Panc1 (cell line): ENCODE data around the gene APPL1. TPM values are rescaled to one million over a fixed set of nuclear protein-coding genes. Genes with fewer than 3 reads are reported as not detected.

Experiments used
- ATAC-seq: fragments of 200-7000 bp; cut with Tn5 transposase; 2 replicates; pipeline ENCODE4 v1.9.1; 2020; ENCODE audit warnings: mild to moderate bottlenecking, moderate library complexity
- BruUV-seq: library from RNA; stranded (reverse); fragments of 400-500 nt; replicated peaks from 2 replicates; lab custom pipeline; 2021; lab: Mats Ljungman, UMichigan
- CTCF ChIA-PET: fragments of 300-600 bp; sonication (Branson Sonifier 250); formaldehyde crosslinking; loops from one replicate; lab custom pipeline; 2022; ENCODE audit warnings: antibody characterized with exemption; lab: Charles Lee
- POLR2A ChIA-PET: fragments of 300-600 bp; sonication (Branson Sonifier 250); formaldehyde crosslinking; loops from one replicate; lab custom pipeline; 2022; ENCODE audit warnings: antibody characterized with exemption; lab: Charles Lee
- DNase-seq: peaks from one replicate; pipeline ENCODE4 v3.0.0-alpha.2; 2010; ENCODE audit warnings: low read depth, low spot score
- H3K27ac ChIP-seq: 2 replicates; pipeline ENCODE4 v1.5.1; 2011; ENCODE audit warnings: mild to moderate bottlenecking, low read length, inconsistent platforms
- H3K27me3 ChIP-seq: fragments of 200-500 bp; sonication (Bioruptor generic); 2 replicates; pipeline ENCODE4 v1.6.0; 2014; ENCODE audit warnings: low read length, inconsistent platforms; ENCODE audit not compliant: control insufficient read depth, insufficient read depth
- H3K36me3 ChIP-seq: fragments of 200-500 bp; sonication (Bioruptor generic); 2 replicates; pipeline ENCODE4 v1.5.1; 2014; ENCODE audit warnings: inconsistent platforms, mild to moderate bottlenecking, low read length, moderate library complexity; ENCODE audit not compliant: control insufficient read depth, insufficient read depth
- H3K4me1 ChIP-seq: 2 replicates; pipeline ENCODE4 v1.5.1; 2011; ENCODE audit warnings: inconsistent platforms, mild to moderate bottlenecking, low read length, moderate library complexity; ENCODE audit not compliant: control insufficient read depth, insufficient read depth
- H3K4me3 ChIP-seq, 2 experiments: 2 replicates each; pipeline ENCODE4 v1.5.1; 2011 to 2012; ENCODE audit warnings: low read depth in 2 of 2, low read length in 2 of 2, mild to moderate bottlenecking in 2 of 2, inconsistent platforms in 1 of 2, moderate library complexity in 1 of 2
- H3K9me3 ChIP-seq: fragments of 200-500 bp; sonication (Bioruptor generic); 2 replicates; pipeline ENCODE4 v1.5.1; 2014; ENCODE audit warnings: low read depth, mild to moderate bottlenecking, inconsistent platforms, low read length, moderate library complexity; ENCODE audit not compliant: control insufficient read depth, insufficient read depth
- POLR2AphosphoS5 ChIP-seq: IDR thresholded peaks from 2 replicates; pipeline ENCODE4 v1.6.1; 2012; ENCODE audit warnings: mild to moderate bottlenecking, low read depth, low read length, moderate library complexity
- SIN3A ChIP-seq: IDR thresholded peaks from 2 replicates; pipeline ENCODE4 v1.6.1; 2012; ENCODE audit warnings: low read depth, mild to moderate bottlenecking, low read length, moderate library complexity, borderline replicate concordance; ENCODE audit not compliant: insufficient read depth
- TCF7L2 ChIP-seq: IDR thresholded peaks from 2 replicates; pipeline ENCODE4 v1.6.1; 2011; ENCODE audit warnings: mild to moderate bottlenecking, low read depth, low read length, inconsistent platforms
- in situ Hi-C: cut with HindIII; loops from 2 replicates; pipeline ENCODE4 v1.10.0; 2016; ENCODE audit warnings: low sequenced_read_pairs, low pct_unique_long_range_greater_than_20kb
- intact Hi-C: fragments of 100-400 bp; cut with micrococcal nuclease; formaldehyde crosslinking; loops from one replicate; pipeline ENCODE4 v1.10.0; 2022; ENCODE audit not compliant: unreplicated experiment
- total RNA-seq: library from RNA; stranded (reverse); gene quantifications from one replicate; pipeline ENCODE4 v1.2.1, GENCODE V29; 2021; ENCODE audit not compliant: unreplicated experiment
- TF ChIP-seq, protein P1 (sequence below): fragments of 450-650 bp; IDR thresholded peaks from 2 replicates; pipeline ENCODE4 v1.5.1; 2017; ENCODE audit warnings: mild to moderate bottlenecking
- TF ChIP-seq, protein P2 (sequence below), 2 experiments: IDR thresholded peaks; 2 replicates each; pipeline ENCODE4 v1.6.1; 2011 to 2012; ENCODE audit warnings: low read depth in 2 of 2, control low read depth in 1 of 2, low read length in 1 of 2, mild to moderate bottlenecking in 1 of 2, moderate library complexity in 1 of 2; ENCODE audit not compliant: insufficient read depth in 1 of 2

The APPL1 gene
- total RNA-seq, 1 experiment from 2014 or later = 36.3 TPM

DNA sequence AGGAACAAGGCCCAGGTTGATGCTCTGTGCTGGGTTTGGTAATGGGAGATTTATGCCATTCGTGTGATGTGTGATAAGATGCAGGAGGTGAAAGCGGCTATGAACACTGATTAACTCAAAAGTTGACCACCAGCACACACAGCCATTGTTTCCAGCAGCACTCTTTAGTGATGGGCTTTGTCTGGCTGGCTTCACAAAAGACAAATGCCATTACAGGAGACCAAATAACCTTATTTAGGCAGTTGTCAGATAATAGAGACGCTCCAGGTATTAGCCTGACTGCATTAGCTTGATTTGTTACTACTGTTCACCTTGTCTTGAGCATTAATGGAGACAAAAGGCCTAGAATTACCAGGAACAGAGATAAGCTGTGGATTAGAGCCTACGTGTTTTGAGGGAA, 32.9 kb upstream of the APPL1 start:
- ChIA-PET POLR2A (no interaction called here), CTCF (no interaction called here)
- intact Hi-C loops = no loop called here
- Histone ChIP-seq H3K4me3 (no peak overlapping the region), H3K9me3 (no peaks in the 10 kb centered on the region), H3K4me1 (no peaks in the 10 kb centered on the region), H3K27ac (no peak overlapping the region), H3K36me3 (no peaks in the 10 kb centered on the region), H3K27me3 (no peaks in the 10 kb centered on the region)
- in situ Hi-C loops = no loop called here
- no peak for ATAC-seq
- TF ChIP-seq, protein P1, sequence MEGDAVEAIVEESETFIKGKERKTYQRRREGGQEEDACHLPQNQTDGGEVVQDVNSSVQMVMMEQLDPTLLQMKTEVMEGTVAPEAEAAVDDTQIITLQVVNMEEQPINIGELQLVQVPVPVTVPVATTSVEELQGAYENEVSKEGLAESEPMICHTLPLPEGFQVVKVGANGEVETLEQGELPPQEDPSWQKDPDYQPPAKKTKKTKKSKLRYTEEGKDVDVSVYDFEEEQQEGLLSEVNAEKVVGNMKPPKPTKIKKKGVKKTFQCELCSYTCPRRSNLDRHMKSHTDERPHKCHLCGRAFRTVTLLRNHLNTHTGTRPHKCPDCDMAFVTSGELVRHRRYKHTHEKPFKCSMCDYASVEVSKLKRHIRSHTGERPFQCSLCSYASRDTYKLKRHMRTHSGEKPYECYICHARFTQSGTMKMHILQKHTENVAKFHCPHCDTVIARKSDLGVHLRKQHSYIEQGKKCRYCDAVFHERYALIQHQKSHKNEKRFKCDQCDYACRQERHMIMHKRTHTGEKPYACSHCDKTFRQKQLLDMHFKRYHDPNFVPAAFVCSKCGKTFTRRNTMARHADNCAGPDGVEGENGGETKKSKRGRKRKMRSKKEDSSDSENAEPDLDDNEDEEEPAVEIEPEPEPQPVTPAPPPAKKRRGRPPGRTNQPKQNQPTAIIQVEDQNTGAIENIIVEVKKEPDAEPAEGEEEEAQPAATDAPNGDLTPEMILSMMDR = no peak
- TF ChIP-seq TCF7L2 (no peak), SIN3A (no peak), POLR2AphosphoS5 (no peak)
- TF ChIP-seq, protein P2, sequence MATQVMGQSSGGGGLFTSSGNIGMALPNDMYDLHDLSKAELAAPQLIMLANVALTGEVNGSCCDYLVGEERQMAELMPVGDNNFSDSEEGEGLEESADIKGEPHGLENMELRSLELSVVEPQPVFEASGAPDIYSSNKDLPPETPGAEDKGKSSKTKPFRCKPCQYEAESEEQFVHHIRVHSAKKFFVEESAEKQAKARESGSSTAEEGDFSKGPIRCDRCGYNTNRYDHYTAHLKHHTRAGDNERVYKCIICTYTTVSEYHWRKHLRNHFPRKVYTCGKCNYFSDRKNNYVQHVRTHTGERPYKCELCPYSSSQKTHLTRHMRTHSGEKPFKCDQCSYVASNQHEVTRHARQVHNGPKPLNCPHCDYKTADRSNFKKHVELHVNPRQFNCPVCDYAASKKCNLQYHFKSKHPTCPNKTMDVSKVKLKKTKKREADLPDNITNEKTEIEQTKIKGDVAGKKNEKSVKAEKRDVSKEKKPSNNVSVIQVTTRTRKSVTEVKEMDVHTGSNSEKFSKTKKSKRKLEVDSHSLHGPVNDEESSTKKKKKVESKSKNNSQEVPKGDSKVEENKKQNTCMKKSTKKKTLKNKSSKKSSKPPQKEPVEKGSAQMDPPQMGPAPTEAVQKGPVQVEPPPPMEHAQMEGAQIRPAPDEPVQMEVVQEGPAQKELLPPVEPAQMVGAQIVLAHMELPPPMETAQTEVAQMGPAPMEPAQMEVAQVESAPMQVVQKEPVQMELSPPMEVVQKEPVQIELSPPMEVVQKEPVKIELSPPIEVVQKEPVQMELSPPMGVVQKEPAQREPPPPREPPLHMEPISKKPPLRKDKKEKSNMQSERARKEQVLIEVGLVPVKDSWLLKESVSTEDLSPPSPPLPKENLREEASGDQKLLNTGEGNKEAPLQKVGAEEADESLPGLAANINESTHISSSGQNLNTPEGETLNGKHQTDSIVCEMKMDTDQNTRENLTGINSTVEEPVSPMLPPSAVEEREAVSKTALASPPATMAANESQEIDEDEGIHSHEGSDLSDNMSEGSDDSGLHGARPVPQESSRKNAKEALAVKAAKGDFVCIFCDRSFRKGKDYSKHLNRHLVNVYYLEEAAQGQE (IDR thresholded peaks at IDR 0.05; ENCODE audit: insufficient read depth in 1 of 2, low read depth in 2 of 2, low read length in 1 of 2) = no peak
- DNase-seq = no peak
- no TSS peak for BruUV-seq

DNA sequence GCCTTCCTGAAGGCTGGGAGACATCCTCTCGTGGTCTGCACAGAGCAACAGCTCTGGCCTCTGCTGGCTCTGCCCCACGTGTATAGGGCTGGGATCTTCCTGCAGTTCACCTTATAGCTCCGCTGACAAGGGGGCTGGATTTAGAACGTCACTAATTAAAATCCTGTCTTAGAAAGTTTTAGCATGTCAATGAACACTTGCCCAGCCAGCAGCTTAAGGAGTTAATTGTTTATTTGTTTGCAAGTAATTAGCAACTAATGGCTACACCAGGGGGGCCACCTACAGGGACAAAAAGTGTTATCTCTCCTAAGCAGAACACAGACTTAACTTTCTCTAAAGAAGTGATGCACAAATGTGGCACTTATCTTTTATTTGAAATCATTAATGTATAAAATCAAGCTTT, 27.6 kb upstream of the APPL1 start, which contains the start of gene HESX1:
Gene HESX1, minus strand, starts transcription at position 84 of the 403 bp plus-strand sequence. Its CDS starts 60 bp downstream, at position 24.
- BruUV-seq = no TSS peak
- TF ChIP-seq, protein P2 (IDR thresholded peaks at IDR 0.05; ENCODE audit: insufficient read depth in 1 of 2, low read depth in 2 of 2, low read length in 1 of 2) = no peak
- TF ChIP-seq TCF7L2 (no peak), SIN3A (no peak), POLR2AphosphoS5 (no peak)
- TF ChIP-seq, protein P1 = no peak
- ATAC-seq (no peak), DNase-seq (no peak)
- Histone ChIP-seq H3K4me1 (no peaks in the 10 kb centered on the region), H3K4me3 (no peak within 1 kb of the TSS), H3K36me3 (no peaks in the 10 kb centered on the region), H3K27ac (no peak within 1 kb of the TSS), H3K27me3 (no peaks in the 10 kb centered on the region), H3K9me3 (no peaks in the 10 kb centered on the region)
- in situ Hi-C loops (no loop called here), intact Hi-C loops (no loop called here)
- CTCF ChIA-PET = interaction anchor here (0.7 kb wide), 1 partner anchor 83 kb away, joined by 5 read pairs; no protein-coding TSS in a partner anchor
- POLR2A ChIA-PET = no interaction called here
